ENCODE measurements around the gene PRSS58. TPM values are rescaled to one million over a fixed set of nuclear protein-coding genes. Genes with fewer than 3 reads are reported as not detected.

The PRSS58 gene
- not detected in 2 replicates for total RNA-seq

DNA sequence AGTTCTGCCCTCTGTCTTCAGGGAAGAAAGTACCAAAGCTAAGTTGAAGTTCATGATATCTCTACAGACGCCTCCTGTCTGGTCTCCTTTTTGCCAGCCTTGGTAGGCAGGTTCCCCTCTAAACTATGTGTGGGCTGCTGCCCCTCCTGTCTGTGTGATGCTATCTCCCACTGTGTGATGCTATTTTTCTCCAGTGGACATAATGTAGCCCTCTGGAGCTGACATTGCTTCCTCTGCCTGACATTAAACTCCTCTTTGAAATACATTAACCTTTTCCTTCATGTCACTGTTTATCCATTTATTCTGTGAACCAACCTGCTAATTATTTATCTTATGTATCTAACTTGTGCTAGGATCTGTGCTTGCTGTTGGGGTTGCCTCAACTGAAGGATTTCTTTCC, at the start of gene PRSS58:
Gene PRSS58 (minus strand): TSS at position 101 of the 400 bp plus-strand sequence. CDS start 351 bp downstream, outside the sequence.

Other genes starting within 250 kb of the PRSS58 start
- gene MGAM2, start 146.3 kb downstream of the PRSS58 start, total RNA-seq: 0.21 TPM in 1 of 2 replicates, not detected in the other

Measured in nasal cavity respiratory epithelium epithelial cell of viscerocranial mucosa (primary cell).